ENCODE measurements around the gene ANO3.
A peak's percentile ranks its signal among the peaks of the same experiment; 100 is the strongest.

Gene ANO3

GRCh38 chr11:26348776-26349175 lies 16.8 kb downstream of the ANO3 start:
- no peak for DNase-seq (ENCODE audit: low read depth)
- no peak overlapping the region for H3K4me3 ChIP-seq (ENCODE audit: low read depth, low read length)

DNA sequence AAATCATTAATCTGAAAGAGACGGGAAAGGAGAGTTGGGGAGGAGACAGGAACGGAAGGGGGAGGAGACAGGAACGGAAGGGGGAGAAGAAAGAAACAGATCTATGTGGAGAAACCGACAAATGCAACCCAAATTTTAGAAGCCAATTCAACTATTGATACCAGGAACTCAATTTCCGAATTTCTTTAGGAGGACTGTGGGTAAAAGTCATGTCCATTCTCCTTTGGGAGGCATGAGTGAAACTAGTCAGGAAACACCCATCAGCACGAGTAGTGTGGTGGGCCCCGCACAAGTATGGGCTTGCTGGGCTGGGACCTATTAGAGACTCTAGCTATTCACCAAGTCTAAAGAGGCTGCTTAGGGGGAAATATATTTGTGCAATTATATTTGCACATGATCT lies 18.1 kb downstream of the ANO3 start:
- no peak overlapping the region for H3K4me3 ChIP-seq (ENCODE audit: low read depth, low read length)
- DNase-seq (ENCODE audit: low read depth) = no peak

DNA sequence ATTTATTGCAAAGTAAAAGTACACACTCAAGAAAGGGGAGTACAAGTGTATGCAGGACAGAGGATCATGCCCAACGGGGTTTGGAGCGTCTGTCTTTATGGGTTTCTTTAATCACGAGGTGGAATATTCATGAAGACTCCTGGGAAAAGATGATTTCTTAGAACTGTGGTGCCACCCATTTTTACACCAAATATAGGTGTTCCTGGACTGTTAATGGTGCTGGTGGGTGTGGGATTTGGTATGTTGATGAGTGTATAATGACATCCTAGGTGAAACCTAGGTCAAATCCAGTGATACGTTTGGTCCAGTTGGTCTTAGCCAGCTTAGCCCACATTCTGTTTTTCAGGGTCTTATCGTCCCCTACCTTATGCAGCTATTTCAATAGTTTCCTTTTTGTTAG lies 21.1 kb downstream of the ANO3 start:
- H3K4me3 ChIP-seq (ENCODE audit: low read depth, low read length) = no peak overlapping the region
- no peak for DNase-seq (ENCODE audit: low read depth)

GRCh38 chr11:26359055-26359454 lies 27.1 kb downstream of the ANO3 start:
- H3K4me3 ChIP-seq (ENCODE audit: low read depth, low read length) = no peak overlapping the region
- DNase-seq (ENCODE audit: low read depth) = no peak

GRCh38 chr11:26365284-26365683 lies 33.4 kb downstream of the ANO3 start:
- H3K4me3 ChIP-seq (ENCODE audit: low read depth, low read length) = no peak overlapping the region
- DNase-seq (ENCODE audit: low read depth) = no peak

DNA sequence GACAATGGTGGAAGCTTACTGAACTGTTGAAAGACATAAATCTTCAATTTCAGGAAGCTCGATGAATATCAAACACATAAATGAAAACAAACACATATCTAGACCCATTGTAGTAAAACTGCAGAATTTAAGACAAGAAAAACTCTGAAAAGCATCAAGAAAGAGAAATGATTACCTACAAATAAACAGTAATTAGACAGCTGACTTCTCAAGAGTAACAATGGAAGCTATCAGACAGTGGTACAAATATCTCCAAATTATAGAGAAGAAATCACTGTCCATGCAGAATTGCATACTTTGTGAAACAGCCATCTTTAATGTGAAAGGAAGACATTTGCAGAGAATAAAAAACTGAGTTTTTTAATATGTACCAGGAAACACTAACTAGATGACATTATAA lies 45.7 kb downstream of the ANO3 start:
- no peak for DNase-seq (ENCODE audit: low read depth)
- no peak overlapping the region for H3K4me3 ChIP-seq (ENCODE audit: low read depth, low read length)

DNA sequence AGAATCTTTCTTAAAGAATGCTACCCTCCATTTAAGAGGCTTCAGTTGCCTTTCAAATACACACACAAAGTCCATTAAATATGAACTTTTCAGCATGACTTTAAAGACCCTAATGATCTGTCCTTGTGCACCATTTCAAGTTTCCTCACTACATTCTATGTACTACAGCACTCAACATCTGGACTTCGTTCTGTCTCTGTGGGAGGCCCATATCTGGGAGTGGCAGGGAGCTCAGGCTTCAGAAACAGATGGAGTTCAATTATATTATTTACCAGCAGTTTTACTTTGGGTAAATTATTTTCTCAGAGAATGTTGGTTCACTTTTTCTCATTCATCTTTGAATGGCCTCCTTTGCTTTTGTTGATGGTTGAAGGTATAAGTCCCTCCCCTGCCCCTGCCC lies 67.4 kb downstream of the ANO3 start:
- no peak for DNase-seq (ENCODE audit: low read depth)
- no peak overlapping the region for H3K4me3 ChIP-seq (ENCODE audit: low read depth, low read length)

DNA sequence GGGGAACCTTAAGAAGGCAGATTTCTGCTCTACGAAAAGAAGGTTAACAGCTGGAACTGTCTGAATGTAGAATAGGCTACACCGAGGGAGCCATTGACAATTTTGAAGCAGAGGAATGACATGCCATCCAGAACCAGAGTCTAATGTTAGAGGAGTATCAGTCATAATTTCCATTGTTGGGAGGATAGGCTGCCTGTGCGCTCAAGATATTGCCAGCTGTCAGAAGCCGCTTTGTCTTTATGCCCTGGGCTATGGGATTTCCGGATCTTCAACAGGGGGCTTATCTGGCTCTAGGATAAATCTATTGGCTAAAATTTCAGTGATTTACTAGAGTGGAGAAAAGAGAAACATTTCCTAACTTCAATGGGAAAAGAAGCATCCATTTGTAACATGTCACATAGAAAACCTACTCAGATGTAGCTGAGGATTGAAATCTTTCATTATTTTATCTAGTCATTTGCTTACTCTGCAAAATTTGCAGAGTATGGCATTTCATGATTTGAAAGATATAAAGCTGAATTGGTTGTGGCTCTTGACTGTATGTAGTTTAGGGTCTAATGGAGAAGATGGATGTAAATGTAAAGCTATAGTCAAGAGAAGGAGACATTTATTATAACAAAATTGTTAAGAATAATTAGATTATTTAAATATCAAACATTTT lies 78.9 kb downstream of the ANO3 start:
- H3K4me3 ChIP-seq (ENCODE audit: low read depth, low read length) = no peak overlapping the region
- DNase-seq (ENCODE audit: low read depth) = no peak

DNA sequence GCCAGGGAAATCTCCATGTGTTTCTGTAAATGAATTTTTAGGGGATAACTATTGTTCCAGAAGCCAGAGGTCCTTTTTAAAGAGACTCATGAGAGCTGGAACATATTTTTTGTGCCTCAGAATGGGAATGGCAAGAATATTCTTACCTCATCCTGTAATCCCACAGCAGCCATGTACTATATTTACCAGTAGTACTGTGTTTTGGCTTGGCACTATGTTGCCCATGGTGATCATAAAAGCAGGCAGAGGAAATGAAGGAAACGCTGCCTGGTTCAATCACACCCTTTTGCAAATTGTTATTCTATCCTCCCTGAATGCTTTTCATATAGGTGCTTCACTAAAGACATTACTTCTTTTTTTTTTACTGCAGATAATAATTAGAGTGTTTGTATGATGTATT lies 81.0 kb downstream of the ANO3 start:
- DNase-seq (ENCODE audit: low read depth) = no peak
- H3K4me3 ChIP-seq (ENCODE audit: low read depth, low read length) = no peak overlapping the region

DNA sequence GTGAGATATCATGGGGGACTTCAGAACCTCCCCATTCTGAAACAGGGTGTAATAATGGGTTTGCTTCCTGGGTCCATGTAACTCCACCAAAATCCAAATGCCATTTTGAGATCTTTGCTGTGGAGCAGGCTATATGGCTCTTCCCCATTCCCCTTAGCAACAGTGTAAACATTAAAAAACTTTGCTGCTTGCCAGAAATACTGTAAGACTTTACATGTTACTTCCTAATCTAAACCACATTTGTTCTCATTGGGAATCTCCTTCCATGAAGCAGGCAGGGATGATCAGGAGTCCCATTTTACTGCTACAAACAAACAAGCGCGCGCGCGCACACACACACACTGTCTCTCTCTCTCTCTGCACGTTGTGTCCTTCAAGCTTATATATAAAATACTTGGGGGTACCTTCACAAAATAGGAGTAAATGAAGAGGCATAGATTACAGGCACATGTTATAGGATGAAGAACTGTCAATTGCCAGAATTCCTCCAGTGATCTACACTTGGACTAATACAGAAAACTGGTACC lies 86.5 kb downstream of the ANO3 start:
- H3K4me3 ChIP-seq (ENCODE audit: low read depth, low read length) = no peak overlapping the region
- DNase-seq (ENCODE audit: low read depth) = no peak

- no peak for DNase-seq (ENCODE audit: low read depth)
- no peak overlapping the region for H3K4me3 ChIP-seq (ENCODE audit: low read depth, low read length)
These were observed 88.4 kb downstream of the ANO3 start for GRCh38 chr11:26420331-26420730.

GRCh38 chr11:26424255-26424654 lies 92.3 kb downstream of the ANO3 start:
- H3K4me3 ChIP-seq (ENCODE audit: low read depth, low read length) = no peak overlapping the region
- no peak for DNase-seq (ENCODE audit: low read depth)

DNA sequence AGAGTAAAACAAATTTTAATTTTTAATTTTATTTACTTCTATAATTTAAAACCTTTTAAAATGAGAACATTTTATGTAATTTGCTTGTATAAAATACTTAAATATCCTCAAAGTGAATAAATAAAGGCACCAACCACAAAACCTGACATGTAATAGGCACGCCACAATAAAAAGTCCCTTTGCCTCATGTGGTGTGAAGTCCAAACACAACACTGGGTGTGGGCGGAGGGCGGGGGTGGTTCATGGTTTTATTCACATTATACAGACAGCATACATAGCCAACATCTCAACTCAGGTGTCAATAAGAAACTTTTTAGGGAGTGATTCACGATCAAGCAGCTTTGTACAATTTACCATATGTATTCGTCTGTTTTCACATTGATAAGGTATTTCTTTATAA lies 107.9 kb downstream of the ANO3 start:
- DNase-seq (ENCODE audit: low read depth) = no peak
- no peak overlapping the region for H3K4me3 ChIP-seq (ENCODE audit: low read depth, low read length)

DNA sequence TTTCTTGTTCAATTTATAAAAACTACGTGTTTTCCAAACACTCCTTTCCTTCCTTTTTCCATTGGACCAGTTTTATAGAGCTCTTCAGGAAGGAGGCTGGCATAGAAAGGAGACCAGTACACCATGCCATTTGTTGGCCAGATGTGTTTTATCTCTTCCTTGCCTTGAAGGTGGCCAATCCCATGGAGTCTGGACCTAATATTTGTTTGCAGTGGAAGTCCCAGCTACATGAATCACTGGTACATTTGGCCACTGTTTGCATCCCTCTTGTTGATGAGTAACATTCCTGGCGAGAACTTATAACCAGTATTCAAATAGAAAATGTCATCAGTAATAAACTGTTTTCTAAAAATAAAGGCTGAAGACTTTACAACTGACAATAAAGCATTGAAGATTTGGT lies 110.2 kb downstream of the ANO3 start:
- no peak overlapping the region for H3K4me3 ChIP-seq (ENCODE audit: low read depth, low read length)
- DNase-seq (ENCODE audit: low read depth) = peak; percentile 59

GRCh38 chr11:26443617-26444016 lies 111.7 kb downstream of the ANO3 start:
- H3K4me3 ChIP-seq (ENCODE audit: low read depth, low read length) = no peak overlapping the region
- no peak for DNase-seq (ENCODE audit: low read depth)

DNA sequence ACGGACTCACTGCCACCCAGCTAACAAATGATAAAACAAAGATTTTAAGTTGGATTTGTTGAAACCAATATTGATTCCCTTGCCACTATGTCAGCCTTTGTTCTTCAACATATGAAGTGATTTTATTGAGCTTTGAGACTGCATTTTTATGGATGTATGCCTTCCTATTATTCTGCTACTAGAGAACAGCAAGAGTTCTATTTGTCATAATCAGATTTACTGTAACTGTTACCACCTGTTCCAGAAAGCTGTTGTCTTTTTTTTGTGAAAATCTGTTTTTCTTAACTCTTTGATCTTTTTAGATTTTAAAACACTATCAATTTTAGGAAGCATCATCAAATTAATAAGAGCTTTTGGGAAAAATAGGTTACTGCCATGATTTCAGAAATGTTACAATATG lies 125.7 kb downstream of the ANO3 start:
- DNase-seq (ENCODE audit: low read depth) = no peak
- no peak overlapping the region for H3K4me3 ChIP-seq (ENCODE audit: low read depth, low read length)

- no peak for DNase-seq (ENCODE audit: low read depth)
- no peak overlapping the region for H3K4me3 ChIP-seq (ENCODE audit: low read depth, low read length)
These were observed 133.3 kb downstream of the ANO3 start for GRCh38 chr11:26465274-26465673.

- DNase-seq (ENCODE audit: low read depth) = no peak
- no peak overlapping the region for H3K4me3 ChIP-seq (ENCODE audit: low read depth, low read length)
These were observed 135.6 kb downstream of the ANO3 start for GRCh38 chr11:26467506-26467905.

- H3K4me3 ChIP-seq (ENCODE audit: low read depth, low read length) = no peak overlapping the region
- no peak for DNase-seq (ENCODE audit: low read depth)
These were observed 139.1 kb downstream of the ANO3 start for GRCh38 chr11:26470992-26471391.

DNA sequence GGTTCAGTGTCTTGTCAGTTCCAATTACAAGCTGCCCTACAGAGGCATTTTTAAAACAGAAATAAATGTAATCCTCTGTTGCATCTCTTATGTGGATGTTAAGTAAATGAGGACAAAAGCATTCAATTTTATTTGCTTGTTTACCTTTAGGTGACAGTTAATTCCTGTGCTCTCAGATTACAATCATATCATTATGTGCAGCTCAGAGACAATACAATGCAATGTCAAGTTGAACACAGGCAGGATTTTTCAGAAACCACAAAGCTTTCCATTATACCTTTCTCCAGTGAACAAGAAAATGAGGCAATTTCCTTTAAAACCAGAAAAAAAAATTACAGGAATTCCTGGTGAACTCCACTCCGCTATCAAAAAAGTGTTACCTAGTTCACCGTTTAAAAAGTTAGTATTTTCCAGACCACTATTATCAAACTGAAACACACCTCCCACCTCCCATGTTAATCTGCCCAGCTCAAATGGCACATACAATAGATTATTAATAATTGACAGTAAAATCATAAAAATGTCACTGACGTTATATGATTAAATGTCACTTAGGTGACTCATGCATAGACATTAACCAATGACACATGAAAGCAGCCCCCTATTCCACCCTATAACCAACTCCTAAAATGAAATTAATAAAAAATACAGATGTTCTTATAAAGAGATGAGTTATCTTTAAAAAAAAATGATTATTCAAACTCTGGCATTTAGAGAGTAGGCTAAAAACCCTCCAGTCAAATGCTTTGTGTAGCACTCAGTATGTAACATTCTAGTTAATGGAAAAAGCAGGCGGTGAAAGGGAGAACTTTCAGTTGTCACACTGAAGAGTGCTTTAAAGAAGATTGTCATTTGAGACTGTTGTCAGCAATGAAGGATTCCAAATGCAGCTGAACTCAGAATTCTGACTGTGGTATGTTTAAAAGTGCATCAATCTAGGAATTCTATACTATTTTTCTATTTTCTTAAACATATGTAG lies 141.6 kb downstream of the ANO3 start:
- H3K4me3 ChIP-seq (ENCODE audit: low read depth, low read length) = no peak overlapping the region
- no peak for DNase-seq (ENCODE audit: low read depth)

- no peak for DNase-seq (ENCODE audit: low read depth)
- no peak overlapping the region for H3K4me3 ChIP-seq (ENCODE audit: low read depth, low read length)
These were observed 142.5 kb downstream of the ANO3 start for GRCh38 chr11:26474401-26474800.

All from skeletal muscle cell (primary cell).